Naive B cell (primary cell): Measurements from ENCODE around the gene GFI1B. TPM values are rescaled to one million over a fixed set of nuclear protein-coding genes. Genes with fewer than 3 reads are reported as not detected.
A peak's percentile ranks its signal among the peaks of the same experiment; 100 is the strongest.
"Not testable (repeated sequence)": the region's sequence is repeated elsewhere in the genome, so short reads cannot be mapped to it uniquely, and the experiment has no call there.

Experiments
- ATAC-seq, 2 donors: fragments of 150-1000 bp; cut with Tn5 transposase; 2 replicates each; pipeline ENCODE4 v1.10.0; 2021; ENCODE audit warnings: low read depth in 2 of 2, mild to moderate bottlenecking in 2 of 2, moderate library complexity in 2 of 2
- DNase-seq: peaks from one replicate; pipeline ENCODE4 v3.0.0; 2022
- H3K27ac Mint-ChIP-seq, 6 donors: one replicate each; pipeline ENCODE4 v1.8.0; 2020 to 2022; ENCODE audit warnings: mild to moderate bottlenecking in 6 of 6, mixed read lengths in 6 of 6, moderate library complexity in 5 of 6, inconsistent platforms in 2 of 6
- H3K27me3 Mint-ChIP-seq, 3 donors: one replicate each; pipeline ENCODE4 v1.8.0; 2021 to 2022; ENCODE audit warnings: mixed read lengths in 3 of 3, mild to moderate bottlenecking in 1 of 3
- H3K36me3 Mint-ChIP-seq, 2 donors: one replicate each; pipeline ENCODE4 v1.8.0; 2020 to 2022; ENCODE audit warnings: mixed read lengths in 2 of 2, inconsistent platforms in 1 of 2, mild to moderate bottlenecking in 1 of 2
- H3K4me1 Mint-ChIP-seq, 3 donors: one replicate each; pipeline ENCODE4 v1.8.0; 2020 to 2022; ENCODE audit warnings: mixed read lengths in 3 of 3, inconsistent platforms in 1 of 3, mild to moderate bottlenecking in 1 of 3, moderate library complexity in 1 of 3
- H3K4me3 Mint-ChIP-seq, 8 donors: one replicate each; pipeline ENCODE4 v1.8.0; 2020 to 2022; ENCODE audit warnings: mild to moderate bottlenecking in 8 of 8, mixed read lengths in 8 of 8, moderate library complexity in 8 of 8, inconsistent platforms in 2 of 8
- H3K9me3 Mint-ChIP-seq, 7 donors: one replicate each; pipeline ENCODE4 v1.8.0; 2020 to 2022; ENCODE audit warnings: mixed read lengths in 7 of 7, mild to moderate bottlenecking in 5 of 7, inconsistent platforms in 2 of 7, moderate library complexity in 1 of 7
- polyA plus RNA-seq, 6 donors: library from polyadenylated mRNA; unstranded; fragments of 300-500 nt; fragmentation: Illumina TruSeq; gene quantifications; one replicate each; pipeline ENCODE4 v1.2.3, GENCODE V29; 2021; ENCODE audit warnings: low read depth in 6 of 6

GFI1B gene
- polyA plus RNA-seq, 6 donors from 2014 or later, result 0.38 to 1.4 (median 0.89) TPM; not detected in 1

DNA sequence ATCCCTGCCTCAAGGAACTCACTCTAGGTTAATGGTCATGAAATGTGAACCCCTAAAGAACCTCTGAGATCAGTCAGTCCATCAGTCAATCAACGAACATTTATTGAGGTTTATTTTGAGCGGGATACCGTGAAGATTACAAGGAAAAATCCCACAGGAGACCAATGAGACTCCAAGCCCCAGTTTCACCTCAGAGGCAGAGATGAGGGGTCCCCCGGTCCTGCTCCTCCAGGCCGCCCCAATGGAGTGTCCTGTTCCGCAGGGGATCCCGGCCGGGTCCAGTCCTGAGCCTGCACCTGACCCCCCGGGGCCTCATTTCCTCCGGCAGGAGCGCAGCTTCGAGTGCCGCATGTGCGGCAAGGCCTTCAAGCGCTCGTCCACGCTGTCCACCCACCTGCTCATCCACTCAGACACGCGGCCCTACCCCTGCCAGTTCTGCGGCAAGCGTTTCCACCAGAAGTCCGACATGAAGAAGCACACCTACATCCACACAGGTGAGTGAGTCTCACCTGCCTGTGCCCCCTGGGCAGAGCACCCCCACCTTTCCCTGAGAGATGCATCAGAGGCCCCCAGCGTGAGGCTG, 11.0 kb downstream of the GFI1B start:
- peaks cover 36 to 65% (median 58%) of the 10 kb centered on the region in 3 donors for H3K27me3 Mint-ChIP-seq
- ATAC-seq, result no peak
- peaks cover 11 to 13% (median 11%) of the 10 kb centered on the region in 3 donors for H3K4me1 Mint-ChIP-seq
- no peaks in the 10 kb centered on the region for H3K36me3 Mint-ChIP-seq
- no peaks in the 10 kb centered on the region for H3K9me3 Mint-ChIP-seq
- H3K27ac Mint-ChIP-seq, result no peak overlapping the region
- H3K4me3 Mint-ChIP-seq, result no peak overlapping the region
- no peak for DNase-seq

DNA sequence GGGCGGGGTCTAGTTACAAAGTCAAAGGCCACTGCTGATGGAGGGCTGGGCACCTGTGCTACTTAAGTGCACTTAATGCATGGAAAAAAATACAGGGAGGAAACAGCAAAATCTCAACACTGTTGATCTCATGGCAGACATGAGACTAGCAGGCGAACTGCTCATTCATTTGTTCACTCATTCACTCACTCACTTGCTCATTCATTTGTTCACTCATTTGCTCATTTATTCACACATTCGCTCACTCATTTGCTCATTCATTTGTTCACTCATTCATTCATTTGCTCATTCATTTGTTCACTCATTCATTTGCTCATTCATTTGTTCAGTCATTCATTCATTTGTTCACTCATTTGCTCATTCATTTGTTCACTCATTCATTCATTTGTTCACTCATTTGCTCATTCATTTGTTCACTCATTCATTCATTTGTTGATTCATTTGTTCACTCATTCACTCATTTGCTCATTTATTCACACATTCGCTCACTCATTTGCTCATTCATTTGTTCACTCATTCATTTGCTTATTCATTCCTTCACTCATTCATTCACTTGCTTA, 11.6 kb downstream of the GFI1B start:
- not testable (repeated sequence) for DNase-seq, H3K4me3 Mint-ChIP-seq, H3K9me3 Mint-ChIP-seq, H3K36me3 Mint-ChIP-seq
- peak; percentile 60 to 74 for ATAC-seq
- Mint-ChIP-seq H3K4me1 (peaks cover 13 to 17% (median 16%) of the 10 kb centered on the region in 3 donors), H3K27ac (peak overlapping the region in 1 of 6 donors; percentile 19), H3K27me3 (peaks cover 38 to 71% (median 60%) of the 10 kb centered on the region in 3 donors)

DNA sequence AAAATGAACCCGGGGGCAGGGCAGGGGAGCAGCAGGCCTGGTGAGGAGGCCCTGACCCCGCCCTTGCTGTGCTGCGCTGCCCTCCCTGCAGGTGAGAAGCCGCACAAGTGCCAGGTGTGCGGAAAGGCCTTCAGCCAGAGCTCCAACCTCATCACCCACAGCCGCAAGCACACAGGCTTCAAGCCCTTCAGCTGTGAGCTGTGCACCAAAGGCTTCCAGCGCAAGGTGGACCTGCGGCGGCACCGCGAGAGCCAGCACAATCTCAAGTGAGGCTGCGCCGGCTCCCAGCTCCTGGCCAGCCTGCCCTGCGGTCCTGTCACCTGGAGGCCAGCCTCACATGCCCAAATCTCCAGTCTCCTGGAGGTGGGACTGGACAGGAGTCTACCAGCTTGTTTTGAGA, 12.3 kb downstream of the GFI1B start:
- no peak overlapping the region for H3K4me3 Mint-ChIP-seq
- no peaks in the 10 kb centered on the region for H3K36me3 Mint-ChIP-seq
- DNase-seq (no peak), ATAC-seq (no peak)
- peaks cover 36 to 69% (median 53%) of the 10 kb centered on the region in 3 donors for H3K27me3 Mint-ChIP-seq
- peaks cover 13 to 17% (median 16%) of the 10 kb centered on the region in 3 donors for H3K4me1 Mint-ChIP-seq
- no peaks in the 10 kb centered on the region for H3K9me3 Mint-ChIP-seq
- no peak overlapping the region for H3K27ac Mint-ChIP-seq

DNA sequence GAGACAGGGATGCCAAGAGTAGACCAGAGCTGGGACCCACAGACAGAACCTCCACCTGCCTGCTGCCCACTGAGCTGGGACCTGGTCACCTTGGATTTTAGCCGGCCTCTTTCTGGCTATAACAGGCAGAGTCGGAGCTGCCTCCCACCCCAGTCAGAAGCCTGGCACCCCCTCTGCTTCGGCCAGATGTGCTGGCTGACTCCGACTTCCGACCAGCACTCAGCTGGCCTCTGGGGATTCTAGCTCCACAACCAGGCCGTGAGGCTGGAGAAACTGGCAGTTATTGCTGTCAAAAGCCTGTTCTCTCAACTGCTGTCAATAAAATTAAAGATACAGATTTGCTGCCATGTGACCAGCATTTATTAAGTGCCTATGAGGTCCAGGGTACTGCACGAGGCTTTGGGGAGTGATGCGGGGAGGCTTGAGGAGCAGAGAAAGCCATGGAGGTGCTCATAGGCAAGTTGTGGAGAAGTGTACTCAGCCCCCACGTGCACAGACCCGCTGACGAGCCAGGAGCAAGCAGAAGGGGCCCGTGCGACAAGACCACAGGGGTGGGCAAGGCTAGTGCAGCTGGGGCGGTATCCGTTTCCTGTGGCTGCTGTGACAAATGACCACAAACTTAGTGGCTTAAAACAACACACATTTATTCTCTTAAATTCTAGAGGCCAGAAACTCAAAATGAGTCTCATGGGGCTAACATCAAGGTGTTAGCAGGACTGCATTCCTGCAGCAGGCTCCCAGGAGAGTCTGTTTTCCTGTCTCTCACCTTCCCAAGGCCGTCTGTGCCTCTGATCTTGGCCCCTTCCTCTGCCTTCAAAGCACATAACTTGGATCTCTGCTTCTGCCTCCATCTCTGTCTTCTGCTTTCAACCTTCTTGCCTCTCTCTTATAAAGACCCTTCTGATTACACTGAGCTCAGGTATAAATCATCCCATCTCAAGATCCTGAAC, 13.1 kb downstream of the GFI1B start:
- ATAC-seq, result peak in 1 of 2 donors; percentile 18

DNA sequence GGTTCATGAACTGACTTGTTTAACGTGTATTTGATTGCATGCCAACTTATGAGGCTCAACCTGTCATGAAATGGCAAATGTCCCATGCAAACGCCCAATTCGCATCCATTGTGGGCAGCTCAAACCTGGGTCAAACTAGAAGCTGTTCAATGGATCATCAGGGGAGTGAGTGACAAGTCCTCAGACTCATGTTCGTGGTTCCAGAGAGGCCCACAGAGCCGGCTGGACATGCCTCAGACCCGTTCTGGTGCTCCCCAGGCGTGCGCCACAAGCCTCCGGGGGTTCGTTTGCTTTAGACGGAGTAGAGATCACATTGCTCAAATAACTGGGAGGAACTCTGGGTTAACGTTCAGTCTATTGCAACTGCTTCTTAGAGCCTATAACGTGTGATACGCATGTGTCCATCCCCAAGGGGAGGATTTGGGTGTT, 15.0 kb downstream of the GFI1B start:
- ATAC-seq, result no peak
- H3K4me1 Mint-ChIP-seq, result peaks cover 13 to 17% (median 16%) of the 10 kb centered on the region in 3 donors
- H3K4me3 Mint-ChIP-seq, result no peak overlapping the region
- H3K9me3 Mint-ChIP-seq, result no peaks in the 10 kb centered on the region
- no peak for DNase-seq
- H3K36me3 Mint-ChIP-seq, result no peaks in the 10 kb centered on the region
- H3K27ac Mint-ChIP-seq, result no peak overlapping the region
- peaks cover 27 to 55% (median 29%) of the 10 kb centered on the region in 3 donors for H3K27me3 Mint-ChIP-seq

More for the DNA sequence above, 13.1 kb downstream of the GFI1B start:
- no peak for DNase-seq
- H3K27ac Mint-ChIP-seq, result no peak overlapping the region
- H3K27me3 Mint-ChIP-seq, result peaks cover 29 to 69% (median 44%) of the 10 kb centered on the region in 3 donors
- no peaks in the 10 kb centered on the region for H3K36me3 Mint-ChIP-seq
- H3K9me3 Mint-ChIP-seq, result no peaks in the 10 kb centered on the region
- no peak overlapping the region for H3K4me3 Mint-ChIP-seq
- H3K4me1 Mint-ChIP-seq, result peaks cover 13 to 17% (median 16%) of the 10 kb centered on the region in 3 donors

DNA sequence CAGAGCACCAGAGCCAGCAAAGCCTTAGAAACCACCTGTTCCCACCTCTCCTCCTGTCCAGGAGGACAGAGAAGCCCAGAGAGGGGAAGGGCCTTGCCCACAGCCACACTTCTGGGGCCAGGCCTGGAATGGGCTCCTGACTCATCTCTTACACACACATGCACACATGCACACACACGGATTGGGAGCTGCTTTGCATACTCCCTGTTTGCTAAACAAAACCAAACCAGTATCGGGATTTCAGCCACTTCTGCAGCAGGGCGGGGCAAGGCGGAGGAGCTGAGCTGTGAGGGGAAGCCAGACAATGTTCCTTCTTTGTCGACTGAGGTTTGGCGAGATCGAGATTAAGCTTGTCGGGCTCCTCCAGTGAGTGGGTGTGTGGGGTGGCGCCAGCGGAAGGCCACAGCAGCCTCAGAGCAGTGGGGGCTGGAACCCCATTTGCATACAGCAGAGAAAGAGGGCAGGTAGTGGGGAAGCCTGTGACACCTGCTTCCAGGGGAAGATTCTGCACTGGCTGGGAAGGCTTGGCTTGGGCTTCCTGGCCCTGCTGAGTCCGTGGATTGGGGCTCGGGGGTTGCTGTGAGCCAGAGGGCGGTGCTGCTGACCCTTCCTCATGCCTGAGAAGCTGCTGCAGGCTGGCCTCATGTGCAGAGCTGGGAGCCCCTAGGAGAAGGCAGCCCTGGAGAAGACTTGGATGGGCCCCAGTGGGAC, 16.1 kb downstream of the GFI1B start:
- DNase-seq, result no peak
- Mint-ChIP-seq H3K27ac (peak overlapping the region in 2 of 6 donors; percentile 19 to 75), H3K4me1 (peaks cover 13 to 17% (median 16%) of the 10 kb centered on the region in 3 donors), H3K4me3 (peak overlapping the region in 2 of 8 donors; percentile 20 to 71), H3K9me3 (no peaks in the 10 kb centered on the region), H3K27me3 (peaks cover 21 to 52% (median 29%) of the 10 kb centered on the region in 3 donors), H3K36me3 (no peaks in the 10 kb centered on the region)
- ATAC-seq, result peak; percentile 17 to 42

DNA sequence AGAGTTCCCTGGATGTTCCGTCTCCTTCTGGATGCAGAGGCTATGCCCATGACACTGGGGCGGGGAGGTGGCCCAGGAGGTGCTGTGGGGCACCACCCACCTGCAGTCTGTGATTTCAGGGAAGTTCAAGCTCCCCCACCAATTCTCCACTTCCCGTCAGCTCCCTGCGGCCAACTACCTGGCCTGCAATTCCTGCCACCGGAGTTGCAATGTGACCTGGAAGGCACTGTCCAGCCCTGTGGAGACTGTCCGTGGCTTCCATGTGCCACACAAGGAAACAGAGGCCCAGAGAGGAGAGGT, 16.6 kb downstream of the GFI1B start:
- no peak for DNase-seq
- Mint-ChIP-seq H3K36me3 (no peaks in the 10 kb centered on the region), H3K9me3 (peaks cover 0 to 2% (median 0%) of the 10 kb centered on the region in 7 donors), H3K27ac (no peak overlapping the region), H3K4me1 (peaks cover 13 to 17% (median 16%) of the 10 kb centered on the region in 3 donors), H3K4me3 (no peak overlapping the region), H3K27me3 (peaks cover 21 to 56% (median 35%) of the 10 kb centered on the region in 3 donors)
- no peak for ATAC-seq

DNA sequence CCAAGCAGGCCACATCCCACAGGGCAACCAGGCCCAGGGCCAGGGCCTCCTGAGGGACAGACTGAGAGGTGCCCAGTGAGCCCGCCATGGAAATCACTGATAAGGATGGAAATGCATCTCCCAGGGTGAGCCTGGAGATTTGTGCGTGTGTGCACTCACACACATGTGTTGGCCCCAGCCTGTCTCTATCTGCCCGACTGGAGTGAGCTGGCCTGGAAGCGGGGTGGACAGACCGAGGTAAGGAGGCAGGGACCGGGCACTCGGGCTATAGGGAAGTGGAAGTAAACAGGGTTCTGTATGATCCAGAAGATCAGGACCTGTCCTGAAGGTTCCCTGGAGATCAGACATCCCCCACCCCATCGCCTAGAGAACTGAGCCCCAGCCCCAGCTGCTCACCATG, 17.4 kb downstream of the GFI1B start:
- Mint-ChIP-seq H3K9me3 (peaks cover 0 to 2% (median 0%) of the 10 kb centered on the region in 7 donors), H3K4me3 (no peak overlapping the region), H3K27ac (no peak overlapping the region), H3K36me3 (no peaks in the 10 kb centered on the region), H3K27me3 (peaks cover 24 to 58% (median 39%) of the 10 kb centered on the region in 3 donors), H3K4me1 (peaks cover 10 to 17% (median 16%) of the 10 kb centered on the region in 3 donors)
- DNase-seq (no peak), ATAC-seq (no peak)

DNA sequence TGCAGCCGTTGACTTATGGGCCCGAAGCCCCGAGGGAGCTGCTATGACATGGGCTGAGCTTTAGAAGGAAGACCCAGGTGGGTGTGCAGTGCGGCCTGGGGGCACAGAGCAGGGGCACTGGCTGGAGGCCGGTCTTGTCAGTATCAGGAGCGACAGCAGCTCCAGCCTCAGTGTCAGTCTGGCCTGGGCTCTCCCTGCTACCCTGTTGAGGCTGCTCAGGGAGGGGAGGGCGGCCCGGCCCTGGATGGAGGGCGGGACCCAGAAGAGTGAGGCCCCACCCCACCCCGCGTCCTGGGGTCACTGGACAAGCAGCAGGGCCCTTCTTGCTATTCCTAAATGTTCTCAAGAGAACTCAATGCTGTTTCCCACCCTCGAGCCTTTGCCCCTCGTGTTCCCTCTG, 18.0 kb downstream of the GFI1B start:
- no peak overlapping the region for H3K4me3 Mint-ChIP-seq
- no peak overlapping the region for H3K27ac Mint-ChIP-seq
- ATAC-seq (no peak), DNase-seq (no peak)
- H3K36me3 Mint-ChIP-seq, result no peaks in the 10 kb centered on the region
- H3K9me3 Mint-ChIP-seq, result peaks cover 0 to 2% (median 0%) of the 10 kb centered on the region in 7 donors
- peaks cover 23 to 54% (median 41%) of the 10 kb centered on the region in 3 donors for H3K27me3 Mint-ChIP-seq
- H3K4me1 Mint-ChIP-seq, result peaks cover 10 to 16% (median 16%) of the 10 kb centered on the region in 3 donors

DNA sequence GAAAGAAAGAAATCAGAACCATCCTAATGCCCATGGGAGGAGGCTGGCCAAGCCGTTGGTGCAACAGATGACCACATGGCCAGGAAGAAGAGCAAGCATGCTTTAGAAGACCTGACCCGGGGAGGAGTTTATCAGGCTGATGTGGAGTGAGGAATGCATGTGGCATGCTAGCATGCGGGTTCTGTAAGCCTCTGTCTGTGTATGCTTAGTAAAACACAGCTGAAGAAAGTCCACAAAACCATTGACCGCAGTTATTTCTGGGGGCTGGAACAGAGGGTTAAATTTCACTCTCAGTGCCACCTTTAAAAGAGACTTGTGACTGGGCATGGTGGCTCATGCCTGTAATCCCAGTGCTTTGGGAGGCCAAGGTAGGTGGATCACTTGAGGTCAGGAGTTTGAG, 19.1 kb downstream of the GFI1B start:
- no peak for ATAC-seq
- no peak overlapping the region for H3K27ac Mint-ChIP-seq

DNA sequence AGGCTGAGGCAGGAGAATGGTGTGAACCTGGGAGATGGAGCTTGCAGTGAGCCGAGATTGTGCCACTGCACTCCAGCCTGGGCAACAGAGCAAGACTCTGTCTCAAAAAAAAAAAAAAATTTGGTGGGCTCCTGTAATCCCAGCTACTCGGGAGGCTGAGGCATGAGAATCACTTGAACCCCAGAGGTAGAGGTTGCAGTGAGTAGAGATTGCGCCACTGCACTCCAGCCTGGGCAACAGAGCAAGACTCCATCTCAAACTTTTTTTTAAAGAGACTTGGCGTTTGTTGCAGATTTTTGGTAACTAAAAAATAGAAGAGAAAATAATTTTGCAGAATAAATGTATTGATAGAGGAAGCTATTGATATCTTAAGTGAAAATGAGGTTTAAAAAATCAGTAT, 19.7 kb downstream of the GFI1B start:
- peaks cover 5 to 10% (median 8%) of the 10 kb centered on the region in 3 donors for H3K4me1 Mint-ChIP-seq
- not testable (repeated sequence) for H3K4me3 Mint-ChIP-seq, H3K36me3 Mint-ChIP-seq, ATAC-seq, H3K27ac Mint-ChIP-seq, H3K9me3 Mint-ChIP-seq, DNase-seq
- H3K27me3 Mint-ChIP-seq, result peaks cover 19 to 51% (median 38%) of the 10 kb centered on the region in 3 donors

More for the DNA sequence above, 19.1 kb downstream of the GFI1B start:
- Mint-ChIP-seq H3K9me3 (peaks cover 0 to 2% (median 0%) of the 10 kb centered on the region in 7 donors), H3K4me1 (peaks cover 5 to 10% (median 8%) of the 10 kb centered on the region in 3 donors), H3K27me3 (peaks cover 19 to 49% (median 36%) of the 10 kb centered on the region in 3 donors), H3K4me3 (no peak overlapping the region), H3K36me3 (no peaks in the 10 kb centered on the region)
- DNase-seq, result no peak

DNA sequence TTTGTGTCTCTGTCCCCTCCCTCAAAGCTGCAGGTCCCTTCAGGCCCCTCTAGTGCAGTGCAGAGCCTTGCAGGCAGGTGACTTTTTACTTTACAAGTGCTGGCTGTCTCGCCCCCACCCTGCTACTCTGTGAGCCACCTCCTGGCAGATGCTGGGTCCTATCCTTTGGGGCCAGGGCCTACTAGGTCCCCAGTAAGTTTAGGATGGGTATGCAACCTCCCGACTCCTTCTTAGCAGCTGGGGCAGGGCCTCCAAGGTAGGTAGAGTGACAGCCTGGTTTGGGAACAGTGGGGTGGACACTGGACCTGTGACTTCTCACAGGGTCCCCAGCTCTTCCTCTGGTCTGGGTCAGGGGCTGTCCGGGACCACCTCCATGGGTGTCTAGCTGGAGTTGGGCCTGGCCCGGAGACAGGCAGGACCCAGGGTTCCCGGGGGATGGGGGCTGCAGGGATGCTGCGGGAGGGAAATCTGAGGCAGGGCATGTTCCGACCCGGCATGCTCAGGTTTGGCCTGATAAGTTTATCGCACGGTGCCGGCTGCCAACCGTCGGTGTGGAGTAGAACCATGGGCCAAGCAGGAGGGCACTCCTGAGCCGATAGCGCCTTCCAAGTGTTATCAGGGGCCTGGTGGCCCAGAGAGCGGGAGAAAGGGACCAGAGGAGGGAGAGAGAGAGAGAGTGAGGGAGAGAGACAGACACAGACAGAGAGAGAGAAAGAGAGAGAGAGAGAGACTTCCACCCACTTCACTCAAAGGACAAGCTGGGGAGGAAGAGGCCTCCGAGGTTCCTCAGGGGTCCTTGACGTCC, 20.5 kb downstream of the GFI1B start:
- peaks cover 5 to 10% (median 9%) of the 10 kb centered on the region in 3 donors for H3K4me1 Mint-ChIP-seq
- H3K27ac Mint-ChIP-seq, result peak overlapping the region in 1 of 6 donors; percentile 65
- ATAC-seq, result no peak
- no peaks in the 10 kb centered on the region for H3K36me3 Mint-ChIP-seq
- H3K27me3 Mint-ChIP-seq, result peaks cover 16 to 55% (median 39%) of the 10 kb centered on the region in 3 donors
- DNase-seq, result no peak
- peaks cover 0 to 2% (median 0%) of the 10 kb centered on the region in 7 donors for H3K9me3 Mint-ChIP-seq
- H3K4me3 Mint-ChIP-seq, result no peak overlapping the region
